Large intestine (tissue), 3 donors: ENCODE results near the gene FRMD4A. TPM values are rescaled to one million over a fixed set of nuclear protein-coding genes. Genes with fewer than 3 reads are reported as not detected.
A peak's percentile ranks its signal among the peaks of the same experiment; 100 is the strongest.
"Not testable (repeated sequence)": the region's sequence is repeated elsewhere in the genome, so short reads cannot be mapped to it uniquely, and the experiment has no call there.

ENCODE experiments used
- DNase-seq, 2 donors: peaks; one replicate each; pipeline versions ENCODE4 v3.0.0 to v3.0.0-alpha.2; 2013
- H3K27ac ChIP-seq: one replicate; pipeline ENCODE4 v1.5.1; 2013; ENCODE audit warnings: low read length
- H3K27me3 ChIP-seq: 2 replicates; pipeline ENCODE4 v1.6.1; 2013; ENCODE audit warnings: low read length; ENCODE audit not compliant: control insufficient read depth, insufficient read depth
- H3K36me3 ChIP-seq: 2 replicates; pipeline ENCODE4 v1.6.1; 2013; ENCODE audit warnings: low read length; ENCODE audit not compliant: control insufficient read depth, insufficient read depth
- H3K4me1 ChIP-seq: one replicate; pipeline ENCODE4 v1.6.1; 2013; ENCODE audit warnings: low read length; ENCODE audit not compliant: control insufficient read depth, insufficient read depth
- H3K4me3 ChIP-seq: one replicate; pipeline ENCODE4 v1.5.1; 2013; ENCODE audit warnings: low read length
- H3K9me3 ChIP-seq: one replicate; pipeline ENCODE4 v1.6.1; 2013; ENCODE audit warnings: mild to moderate bottlenecking, low read depth, low read length, moderate library complexity; ENCODE audit not compliant: control insufficient read depth
- whole genome bisulfite sequencing: methylation state at CpG from one replicate; pipeline ENCODE4 v1.1.5; 2013; ENCODE audit warnings: low lambda C conversion rate; ENCODE audit not compliant: insufficient coverage; 5-methylcytosine and 5-hydroxymethylcytosine counted together
- polyA plus RNA-seq: library from polyadenylated mRNA; unstranded; fragments of 120-200 nt; gene quantifications from one replicate; pipeline ENCODE4 v1.2.1, GENCODE V29; 2013

Gene FRMD4A
- polyA plus RNA-seq, 1 donor: 19.8 TPM

DNA sequence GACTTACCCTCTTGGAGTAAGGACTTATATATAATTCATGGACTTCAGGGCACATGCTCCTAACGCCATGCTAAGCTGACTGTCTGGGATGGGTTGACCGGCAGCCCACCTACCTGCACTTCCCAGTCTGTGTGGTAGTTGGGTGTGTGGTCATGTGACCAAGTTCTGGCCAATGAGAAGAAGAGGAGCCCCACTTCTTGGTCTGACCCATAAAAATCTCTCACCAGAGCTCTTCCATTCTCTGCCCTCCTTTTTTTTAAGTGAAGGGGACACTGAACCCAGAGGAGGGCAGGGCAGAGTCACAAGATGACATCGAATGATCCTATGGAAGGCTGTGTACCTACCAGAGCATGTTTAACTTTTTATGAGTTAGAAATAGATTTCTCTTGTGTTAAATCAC lies 370.1 kb downstream of the FRMD4A start:
- H3K27ac ChIP-seq: no peak overlapping the region
- no CpG with 5 or more reads among the region's 3 CpGs for WGBS

GRCh38 chr10:13959443-13960359 lies 371.0 kb downstream of the FRMD4A start:
- Histone ChIP-seq H3K4me3 (no peak overlapping the region), H3K36me3 (no peaks in the 10 kb centered on the region), H3K9me3 (no peaks in the 10 kb centered on the region), H3K27ac (no peak overlapping the region), H3K27me3 (no peaks in the 10 kb centered on the region), H3K4me1 (no peaks in the 10 kb centered on the region)
- WGBS: 80% methylated on average over 1 of the region's 18 CpGs
- DNase-seq: no peak

More for the DNA sequence above, 370.1 kb downstream of the FRMD4A start:
- no peak overlapping the region for H3K4me3 ChIP-seq
- H3K9me3 ChIP-seq: no peaks in the 10 kb centered on the region
- H3K36me3 ChIP-seq: no peaks in the 10 kb centered on the region
- DNase-seq: no peak
- H3K27me3 ChIP-seq: no peaks in the 10 kb centered on the region
- H3K4me1 ChIP-seq: no peaks in the 10 kb centered on the region

- Histone ChIP-seq H3K27me3 (no peaks in the 10 kb centered on the region), H3K4me1 (no peaks in the 10 kb centered on the region), H3K4me3 (no peak overlapping the region), H3K27ac (no peak overlapping the region), H3K9me3 (no peaks in the 10 kb centered on the region), H3K36me3 (no peaks in the 10 kb centered on the region)
- no peak for DNase-seq
- WGBS: 74% methylated on average over 4 of the region's 9 CpGs
These were observed 372.9 kb downstream of the FRMD4A start for GRCh38 chr10:13957856-13958255.

- Histone ChIP-seq H3K27me3 (no peaks in the 10 kb centered on the region), H3K9me3 (no peaks in the 10 kb centered on the region), H3K4me1 (no peaks in the 10 kb centered on the region), H3K36me3 (no peaks in the 10 kb centered on the region), H3K27ac (no peak overlapping the region), H3K4me3 (no peak overlapping the region)
- peak; percentile 26 to 34 for DNase-seq
- WGBS: no CpG with 5 or more reads among the region's 8 CpGs
These were observed 373.9 kb downstream of the FRMD4A start for GRCh38 chr10:13956826-13957225.

GRCh38 chr10:13955409-13956068 lies 375.2 kb downstream of the FRMD4A start:
- Histone ChIP-seq H3K27ac (no peak overlapping the region), H3K4me1 (no peaks in the 10 kb centered on the region), H3K36me3 (no peaks in the 10 kb centered on the region), H3K4me3 (no peak overlapping the region), H3K9me3 (no peaks in the 10 kb centered on the region), H3K27me3 (no peaks in the 10 kb centered on the region)
- DNase-seq: no peak
- WGBS: 87% methylated on average over 3 of the region's 7 CpGs

- not testable (repeated sequence) for H3K4me3 ChIP-seq, H3K4me1 ChIP-seq, H3K9me3 ChIP-seq, H3K36me3 ChIP-seq, H3K27ac ChIP-seq, DNase-seq, H3K27me3 ChIP-seq
- WGBS: 60% methylated on average over 1 of the region's 8 CpGs
These were observed 376.5 kb downstream of the FRMD4A start for GRCh38 chr10:13954195-13954594.

- Histone ChIP-seq H3K4me1 (no peaks in the 10 kb centered on the region), H3K27ac (no peak overlapping the region), H3K36me3 (no peaks in the 10 kb centered on the region), H3K27me3 (no peaks in the 10 kb centered on the region), H3K9me3 (no peaks in the 10 kb centered on the region), H3K4me3 (no peak overlapping the region)
- WGBS: 80% methylated on average over 2 of the region's 4 CpGs
- DNase-seq: no peak
These were observed 377.4 kb downstream of the FRMD4A start for GRCh38 chr10:13953371-13953770.

- Histone ChIP-seq H3K27ac (no peak overlapping the region), H3K4me1 (no peaks in the 10 kb centered on the region), H3K36me3 (no peaks in the 10 kb centered on the region), H3K4me3 (no peak overlapping the region), H3K27me3 (no peaks in the 10 kb centered on the region), H3K9me3 (no peaks in the 10 kb centered on the region)
- WGBS: 84% methylated on average over 4 of the region's 4 CpGs
- no peak for DNase-seq
These were observed 380.2 kb downstream of the FRMD4A start for GRCh38 chr10:13950543-13950939.

- Histone ChIP-seq H3K9me3 (no peaks in the 10 kb centered on the region), H3K27me3 (no peaks in the 10 kb centered on the region), H3K4me3 (no peak overlapping the region), H3K27ac (no peak overlapping the region), H3K36me3 (no peaks in the 10 kb centered on the region), H3K4me1 (no peaks in the 10 kb centered on the region)
- no peak for DNase-seq
- no CpG with 5 or more reads among the region's 3 CpGs for WGBS
These were observed 380.7 kb downstream of the FRMD4A start for GRCh38 chr10:13949844-13950542.

GRCh38 chr10:13946209-13946460 lies 384.6 kb downstream of the FRMD4A start:
- Histone ChIP-seq H3K4me1 (no peaks in the 10 kb centered on the region), H3K27me3 (no peaks in the 10 kb centered on the region), H3K9me3 (no peaks in the 10 kb centered on the region), H3K36me3 (no peaks in the 10 kb centered on the region), H3K4me3 (no peak overlapping the region), H3K27ac (peak overlapping the region; percentile 36)
- DNase-seq: no peak
- WGBS: 83% methylated on average over 1 of the region's 5 CpGs
